HCT116 (cell line): ENCODE measurements around the gene TSC22D1.

Experiments used
- SIN3A ChIP-seq: IDR thresholded peaks from 2 replicates; pipeline ENCODE4 v1.6.1; 2012; ENCODE audit warnings: low read depth
- SP1 ChIP-seq: IDR thresholded peaks from 2 replicates; pipeline ENCODE4 v1.6.1; 2012; ENCODE audit warnings: low read depth
- TF ChIP-seq, protein P1 (sequence below), 3 experiments: fragments of 200-600 bp in 1 of 3; sonication (generic) in 1 of 3; IDR thresholded peaks in 2 of 3; conservative IDR thresholded peaks in 1 of 3; 2 replicates each; pipeline ENCODE4 v1.5.1; 2012 to 2017; ENCODE audit warnings: low read depth in 2 of 3, low read length in 2 of 3, antibody characterized with exemption in 1 of 3, borderline replicate concordance in 1 of 3, control low read depth in 1 of 3, mild to moderate bottlenecking in 1 of 3, mixed read lengths in 1 of 3, mixed run types in 1 of 3, moderate library complexity in 1 of 3; ENCODE audit not compliant: insufficient read depth in 1 of 3

DNA sequence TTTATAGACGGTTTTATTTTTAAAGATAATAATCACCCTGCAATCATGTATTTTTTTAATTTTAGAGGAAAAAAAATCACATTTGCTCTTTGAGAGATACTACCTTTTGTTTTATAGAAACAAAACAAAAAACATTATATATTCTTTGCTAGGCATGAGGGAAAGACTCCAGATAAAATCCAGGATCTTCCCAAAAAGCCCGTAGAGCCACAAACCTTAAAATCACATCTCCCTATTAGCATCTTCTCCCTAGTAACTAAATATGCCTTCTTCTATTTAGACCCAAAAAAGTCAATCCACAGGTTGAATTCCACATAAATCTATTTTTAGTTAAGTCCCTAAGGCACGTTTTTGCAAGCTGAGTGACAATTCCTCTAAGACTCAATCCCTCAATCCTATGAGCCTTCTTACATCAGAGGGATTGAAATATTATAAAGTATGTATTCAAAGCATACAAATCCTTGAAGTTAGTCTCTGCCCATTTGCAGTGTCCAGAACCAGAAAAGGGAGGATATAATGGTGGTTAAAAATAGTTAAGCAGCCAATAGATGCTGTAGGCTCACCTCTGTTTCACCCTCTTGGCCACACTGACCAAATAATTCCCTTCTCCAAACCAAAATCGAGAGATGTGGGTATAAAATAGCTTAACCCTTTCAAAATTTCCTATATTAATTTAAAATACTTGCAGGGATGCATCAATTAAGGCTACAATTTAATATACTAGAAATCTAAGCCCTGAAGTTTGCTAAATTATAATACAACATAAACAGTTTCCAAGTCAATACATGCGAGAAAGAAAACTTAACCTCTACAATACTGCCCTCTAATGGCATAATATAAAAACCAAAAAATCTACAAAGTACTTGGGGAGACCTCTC lies 138.5 kb downstream of the TSC22D1 start:
- TF ChIP-seq, protein P1, sequence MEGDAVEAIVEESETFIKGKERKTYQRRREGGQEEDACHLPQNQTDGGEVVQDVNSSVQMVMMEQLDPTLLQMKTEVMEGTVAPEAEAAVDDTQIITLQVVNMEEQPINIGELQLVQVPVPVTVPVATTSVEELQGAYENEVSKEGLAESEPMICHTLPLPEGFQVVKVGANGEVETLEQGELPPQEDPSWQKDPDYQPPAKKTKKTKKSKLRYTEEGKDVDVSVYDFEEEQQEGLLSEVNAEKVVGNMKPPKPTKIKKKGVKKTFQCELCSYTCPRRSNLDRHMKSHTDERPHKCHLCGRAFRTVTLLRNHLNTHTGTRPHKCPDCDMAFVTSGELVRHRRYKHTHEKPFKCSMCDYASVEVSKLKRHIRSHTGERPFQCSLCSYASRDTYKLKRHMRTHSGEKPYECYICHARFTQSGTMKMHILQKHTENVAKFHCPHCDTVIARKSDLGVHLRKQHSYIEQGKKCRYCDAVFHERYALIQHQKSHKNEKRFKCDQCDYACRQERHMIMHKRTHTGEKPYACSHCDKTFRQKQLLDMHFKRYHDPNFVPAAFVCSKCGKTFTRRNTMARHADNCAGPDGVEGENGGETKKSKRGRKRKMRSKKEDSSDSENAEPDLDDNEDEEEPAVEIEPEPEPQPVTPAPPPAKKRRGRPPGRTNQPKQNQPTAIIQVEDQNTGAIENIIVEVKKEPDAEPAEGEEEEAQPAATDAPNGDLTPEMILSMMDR (IDR thresholded peaks at IDR 0.05 in 2 of 3, conservative IDR thresholded peaks at IDR 0.05 in 1 of 3; ENCODE audit: borderline replicate concordance in 1 of 3, insufficient read depth in 1 of 3, low read depth in 2 of 3, low read length in 2 of 3), result peak in 2 of 3 experiments; percentile 6 to 58; a peak in 2 of 6 replicates
- TF ChIP-seq SIN3A (no peak), SP1 (no peak)
